Mucosa of stomach (tissue), 1 donor: Measurements from ENCODE around the gene ZIC2.
"Not testable (repeated sequence)": the region's sequence is repeated elsewhere in the genome, so short reads cannot be mapped to it uniquely, and the experiment has no call there.

ENCODE experiments used
- H3K27me3 ChIP-seq: one replicate; pipeline ENCODE4 v1.7.0; 2013; ENCODE audit warnings: mild to moderate bottlenecking, low read length; ENCODE audit not compliant: control insufficient read depth, insufficient read depth
- H3K36me3 ChIP-seq: one replicate; pipeline ENCODE4 v1.7.0; 2013; ENCODE audit warnings: low read length; ENCODE audit not compliant: control insufficient read depth, insufficient read depth
- H3K4me1 ChIP-seq: one replicate; pipeline ENCODE4 v1.7.0; 2013; ENCODE audit warnings: mild to moderate bottlenecking, low read length; ENCODE audit not compliant: control insufficient read depth, insufficient read depth
- H3K4me3 ChIP-seq: one replicate; pipeline ENCODE4 v1.7.0; 2013; ENCODE audit warnings: low read length
- H3K9ac ChIP-seq: one replicate; pipeline ENCODE4 v1.7.0; 2013; ENCODE audit warnings: mild to moderate bottlenecking, low read length, moderate library complexity
- H3K9me3 ChIP-seq: one replicate; pipeline ENCODE4 v1.7.0; 2013; ENCODE audit warnings: mild to moderate bottlenecking, low read length, moderate library complexity; ENCODE audit not compliant: control insufficient read depth
- donor health status: Pancreatic carcinoma.

The ZIC2 gene

DNA sequence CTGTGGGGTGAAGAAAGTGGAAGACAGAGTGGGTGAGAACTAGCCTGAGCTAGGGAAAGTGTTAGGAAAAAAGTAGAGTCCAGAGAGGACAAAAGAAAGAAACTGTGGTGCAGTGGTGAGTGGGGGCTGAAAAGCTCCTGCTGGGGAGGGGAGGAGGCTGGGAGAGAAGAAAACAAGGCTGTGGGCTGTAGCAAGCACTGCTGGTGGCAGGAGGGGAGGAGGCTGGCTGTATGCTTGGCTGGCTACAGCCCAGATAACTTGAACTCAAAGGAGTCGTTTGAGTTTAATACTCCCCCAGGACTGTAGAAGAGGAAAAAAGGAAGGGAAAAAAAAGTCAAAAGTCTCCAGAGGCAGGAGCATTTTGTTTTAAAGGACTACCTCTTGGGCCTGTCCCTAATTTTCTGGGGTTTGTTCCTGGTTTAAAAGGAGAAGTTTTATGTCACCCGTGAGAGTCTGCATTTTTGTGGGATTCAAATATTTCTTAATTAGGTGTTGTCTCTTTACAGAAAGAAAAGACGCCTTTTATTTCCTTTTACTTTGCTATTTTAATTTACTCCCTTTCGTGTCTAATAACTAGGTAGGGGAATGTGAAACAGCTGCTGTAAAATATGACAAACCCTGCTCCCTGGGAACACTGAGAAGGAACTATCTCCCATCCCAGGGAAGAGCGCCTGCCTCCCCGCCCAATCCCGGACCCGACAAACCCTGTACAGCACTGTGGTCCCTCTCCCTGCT lies 31.7 kb upstream of the ZIC2 start:
- H3K27me3 ChIP-seq, result peaks cover 36% of the 10 kb centered on the region
- no peaks in the 10 kb centered on the region for H3K36me3 ChIP-seq
- no peaks in the 10 kb centered on the region for H3K9me3 ChIP-seq
- H3K9ac ChIP-seq, result no peak overlapping the region
- H3K4me3 ChIP-seq, result no peak overlapping the region
- H3K4me1 ChIP-seq, result peaks cover 7% of the 10 kb centered on the region

DNA sequence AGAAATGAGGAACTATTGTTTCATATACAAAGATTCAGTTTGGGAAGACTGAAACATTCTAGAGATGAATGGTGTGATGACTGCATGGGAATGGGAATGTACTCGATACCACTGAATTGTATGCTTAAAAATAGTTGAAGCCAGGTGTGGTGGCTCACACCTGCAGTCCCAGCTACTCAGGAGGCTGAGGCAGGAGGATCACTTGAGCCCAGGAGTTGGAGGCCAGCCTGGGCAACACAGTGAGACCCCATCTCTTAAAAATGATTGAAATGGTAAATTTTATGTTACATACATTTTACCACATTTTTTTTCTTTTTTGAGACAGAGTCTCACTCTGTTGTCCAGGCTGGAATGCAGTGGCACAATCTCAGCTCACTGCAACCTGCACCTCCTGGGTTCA lies 29.9 kb upstream of the ZIC2 start:
- Histone ChIP-seq H3K27me3 (peaks cover 55% of the 10 kb centered on the region), H3K4me1 (peaks cover 15% of the 10 kb centered on the region)
- H3K9me3 ChIP-seq, H3K36me3 ChIP-seq, H3K4me3 ChIP-seq, H3K9ac ChIP-seq: not testable (repeated sequence)

DNA sequence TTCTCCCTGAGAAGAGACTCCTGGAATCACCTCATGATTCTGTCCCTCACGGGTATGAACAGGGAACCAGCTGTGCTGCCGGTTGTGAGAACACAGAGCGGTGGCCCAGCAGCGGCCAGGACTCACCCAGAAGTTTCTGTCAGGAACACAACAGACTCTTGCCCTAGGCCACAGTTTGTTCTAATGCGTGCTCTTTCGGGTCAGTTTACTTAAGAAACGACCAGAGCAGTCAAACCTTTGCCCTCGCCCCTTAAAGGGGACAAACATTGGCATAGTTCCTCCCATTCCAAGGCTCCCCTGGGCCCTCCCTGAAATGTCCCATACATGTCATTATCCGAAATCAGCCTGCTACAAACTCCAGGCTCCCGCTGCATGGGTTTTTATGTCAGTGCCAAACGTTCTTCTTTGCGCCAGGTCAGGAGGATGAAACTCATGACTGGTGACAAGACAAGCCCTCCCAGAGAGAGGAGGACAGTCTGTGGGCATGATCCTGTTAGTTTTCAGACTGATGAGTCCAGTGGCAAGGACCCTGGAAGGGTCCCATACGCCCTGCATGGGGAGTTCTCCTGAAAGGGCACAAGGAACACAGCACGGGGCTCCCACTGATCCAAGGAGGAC lies 28.3 kb upstream of the ZIC2 start:
- Histone ChIP-seq H3K36me3 (no peaks in the 10 kb centered on the region), H3K9me3 (no peaks in the 10 kb centered on the region), H3K9ac (no peak overlapping the region), H3K4me3 (no peak overlapping the region), H3K4me1 (peaks cover 24% of the 10 kb centered on the region), H3K27me3 (peaks cover 70% of the 10 kb centered on the region)

GRCh38 chr13:99955107-99955746 lies 26.4 kb upstream of the ZIC2 start:
- Histone ChIP-seq H3K36me3 (no peaks in the 10 kb centered on the region), H3K27me3 (peaks cover 83% of the 10 kb centered on the region), H3K9ac (no peak overlapping the region), H3K9me3 (no peaks in the 10 kb centered on the region), H3K4me1 (peaks cover 33% of the 10 kb centered on the region), H3K4me3 (no peak overlapping the region)

DNA sequence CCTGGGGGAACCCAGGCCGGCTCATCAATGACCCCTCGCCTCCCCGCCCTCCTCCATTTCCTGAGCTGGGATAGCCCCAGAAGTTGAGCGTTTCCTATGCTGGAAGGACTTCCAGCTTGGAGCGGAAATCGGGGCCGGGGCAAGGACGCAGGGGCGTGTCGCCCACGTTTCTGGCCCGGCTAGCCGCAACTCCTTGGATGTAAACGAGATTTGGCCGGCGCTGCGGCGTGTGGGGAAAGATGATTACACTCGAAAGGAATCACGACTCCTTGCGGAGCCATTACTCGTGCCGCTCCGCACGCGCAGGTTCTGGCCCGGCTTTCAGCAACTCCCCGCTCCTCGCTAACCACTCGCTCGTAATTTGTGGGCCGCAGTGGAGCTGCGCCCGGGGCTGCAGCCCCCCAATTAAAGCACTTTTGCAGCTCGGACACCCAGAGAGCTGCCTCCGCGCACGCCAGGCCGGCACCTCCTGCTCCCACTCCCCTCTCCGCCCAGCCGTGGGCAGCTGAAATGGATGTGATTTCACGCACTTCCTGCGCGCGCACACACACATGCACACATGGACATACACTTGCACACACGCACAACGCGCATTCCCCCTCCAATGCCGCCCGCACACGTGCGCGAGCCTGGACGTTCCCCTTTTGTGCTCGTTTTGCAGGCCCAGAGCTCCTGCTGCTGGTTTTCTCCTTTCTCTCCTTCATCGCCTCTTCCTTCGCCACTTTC lies 25.7 kb upstream of the ZIC2 start:
- Histone ChIP-seq H3K4me1 (peaks cover 33% of the 10 kb centered on the region), H3K4me3 (no peak overlapping the region), H3K27me3 (peaks cover 86% of the 10 kb centered on the region)

DNA sequence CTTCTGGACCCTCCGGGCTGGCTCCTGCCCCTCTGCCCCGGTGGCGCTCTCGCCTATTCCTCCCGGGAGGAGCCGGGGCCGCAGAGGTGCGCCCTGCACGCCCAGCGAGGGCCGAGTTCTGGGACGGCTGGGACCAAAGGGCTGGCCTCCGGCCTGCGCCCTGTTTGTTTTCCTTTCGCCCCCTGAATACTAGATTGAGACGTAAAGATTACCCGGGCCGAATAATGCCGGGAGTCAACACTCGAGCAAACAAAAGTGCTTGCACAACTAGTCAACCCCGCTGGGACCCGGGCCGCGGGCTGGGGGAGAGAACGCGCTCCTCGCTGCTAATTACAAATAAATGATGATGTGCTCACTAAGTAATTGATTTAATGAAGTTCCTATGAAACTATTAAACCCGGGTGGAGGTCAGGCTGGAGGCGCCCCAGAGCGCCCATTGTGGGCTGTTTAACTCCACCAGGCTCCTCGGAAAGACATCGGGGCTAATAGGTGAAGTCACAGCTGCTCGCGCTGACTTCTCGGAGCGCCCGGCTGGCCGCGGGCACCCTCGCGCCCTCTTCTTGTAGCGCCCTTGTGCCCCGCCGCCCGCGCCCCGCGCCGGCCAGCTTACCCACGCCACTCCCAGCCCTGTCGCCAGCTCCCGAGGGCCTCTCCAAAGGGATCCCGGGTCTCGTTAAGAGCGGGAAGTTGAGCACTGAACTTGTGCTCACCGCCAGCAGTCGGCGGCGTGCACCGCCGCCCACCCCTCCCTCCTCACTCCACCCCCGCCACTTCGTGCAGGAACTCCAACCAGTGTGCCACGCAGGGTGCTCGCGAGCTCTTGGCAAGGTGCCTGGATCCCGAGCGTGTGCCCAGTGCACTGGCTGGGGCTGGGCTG lies 24.9 kb upstream of the ZIC2 start:
- H3K4me1 ChIP-seq, result peaks cover 33% of the 10 kb centered on the region
- no peaks in the 10 kb centered on the region for H3K36me3 ChIP-seq
- H3K9me3 ChIP-seq, result no peaks in the 10 kb centered on the region
- H3K9ac ChIP-seq, result no peak overlapping the region
- peaks cover 94% of the 10 kb centered on the region for H3K27me3 ChIP-seq
- H3K4me3 ChIP-seq, result no peak overlapping the region

More for the DNA sequence above, 25.7 kb upstream of the ZIC2 start:
- no peak overlapping the region for H3K9ac ChIP-seq
- no peaks in the 10 kb centered on the region for H3K36me3 ChIP-seq
- H3K9me3 ChIP-seq, result no peaks in the 10 kb centered on the region

DNA sequence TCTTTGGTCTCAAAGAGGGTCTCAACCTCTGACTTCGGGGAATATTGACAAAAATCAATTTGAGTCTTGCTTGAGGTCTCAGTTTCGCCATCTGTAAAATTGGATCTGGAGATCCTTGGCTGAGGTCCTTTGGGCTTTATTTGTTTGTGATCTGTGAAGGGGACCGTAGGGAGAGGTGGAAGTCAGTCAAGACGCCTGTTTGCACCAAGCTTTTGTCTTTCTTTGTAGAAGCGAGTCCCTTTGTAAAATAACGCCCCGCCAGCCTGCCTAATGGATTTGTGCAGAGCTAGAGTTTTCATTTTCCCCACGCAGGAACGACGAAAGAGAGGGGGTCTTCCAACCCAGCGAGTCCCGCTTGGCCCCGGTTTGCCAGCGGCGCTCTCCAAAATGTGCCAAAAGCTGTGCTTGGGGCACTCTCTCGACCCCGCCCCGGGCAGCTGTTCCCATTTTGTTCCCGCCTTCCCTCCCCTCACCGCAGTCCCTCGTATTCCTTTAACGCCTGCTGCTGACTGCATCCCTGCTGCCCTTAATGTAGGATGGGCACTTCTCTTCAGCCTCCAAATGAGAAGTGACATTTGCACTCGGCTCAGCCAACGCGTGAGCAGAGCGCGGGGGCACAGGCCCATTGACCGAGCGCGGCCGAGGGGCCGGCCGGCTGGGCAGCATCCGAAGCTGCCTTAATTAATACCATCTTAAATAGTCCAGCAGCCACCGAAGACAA lies 23.0 kb upstream of the ZIC2 start:
- no peaks in the 10 kb centered on the region for H3K36me3 ChIP-seq
- H3K9ac ChIP-seq, result no peak overlapping the region
- H3K27me3 ChIP-seq, result peaks cover 90% of the 10 kb centered on the region
- no peak overlapping the region for H3K4me3 ChIP-seq
- peaks cover 33% of the 10 kb centered on the region for H3K4me1 ChIP-seq
- no peaks in the 10 kb centered on the region for H3K9me3 ChIP-seq

GRCh38 chr13:99959127-99959539 lies 22.5 kb upstream of the ZIC2 start:
- Histone ChIP-seq H3K9me3 (no peaks in the 10 kb centered on the region), H3K9ac (no peak overlapping the region), H3K36me3 (no peaks in the 10 kb centered on the region), H3K27me3 (peaks cover 89% of the 10 kb centered on the region), H3K4me3 (no peak overlapping the region), H3K4me1 (peaks cover 33% of the 10 kb centered on the region)

DNA sequence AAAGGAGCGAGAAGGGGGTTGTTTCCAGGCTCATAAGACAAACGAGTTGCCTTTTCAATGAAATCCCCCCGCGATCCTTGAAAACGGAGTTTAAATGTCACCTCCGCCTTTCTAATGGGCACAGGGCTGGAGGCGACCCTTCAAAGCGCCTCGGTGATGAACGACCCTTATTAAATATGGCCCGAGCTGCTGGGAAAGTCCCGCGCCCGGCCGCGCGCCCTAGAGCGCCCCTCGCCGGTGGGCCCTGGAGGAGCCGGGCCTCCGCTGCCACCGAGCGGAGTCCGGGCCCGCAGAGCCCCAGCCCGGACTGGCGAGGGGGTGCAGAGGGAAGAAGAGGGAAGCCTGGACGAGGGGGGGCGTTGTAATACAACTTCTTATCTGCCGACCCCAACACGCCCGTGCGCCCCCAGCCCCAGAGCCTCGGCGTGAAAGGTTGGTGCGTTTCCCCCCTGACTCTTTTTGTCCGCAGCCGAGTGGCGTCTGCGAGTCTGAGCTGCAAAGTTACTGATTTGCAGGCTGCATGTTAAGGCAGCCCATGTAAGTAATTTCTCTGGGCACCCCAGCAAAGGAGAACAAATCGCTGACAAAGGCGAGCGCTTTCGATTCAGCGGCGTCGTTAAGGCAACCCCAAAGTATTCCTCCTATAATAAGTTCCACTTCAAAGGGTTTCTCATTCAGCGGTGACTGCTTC lies 21.9 kb upstream of the ZIC2 start:
- Histone ChIP-seq H3K9me3 (no peaks in the 10 kb centered on the region), H3K4me1 (peaks cover 33% of the 10 kb centered on the region), H3K9ac (no peak overlapping the region), H3K4me3 (no peak overlapping the region), H3K36me3 (no peaks in the 10 kb centered on the region), H3K27me3 (peaks cover 87% of the 10 kb centered on the region)

GRCh38 chr13:99960663-99961311 lies 20.8 kb upstream of the ZIC2 start:
- Histone ChIP-seq H3K4me3 (no peak overlapping the region), H3K36me3 (no peaks in the 10 kb centered on the region), H3K9ac (no peak overlapping the region), H3K27me3 (peaks cover 82% of the 10 kb centered on the region), H3K9me3 (no peaks in the 10 kb centered on the region), H3K4me1 (peaks cover 33% of the 10 kb centered on the region)
